HCT116 (cell line): ENCODE data around the gene METTL2B. TPM values are rescaled to one million over a fixed set of nuclear protein-coding genes. Genes with fewer than 3 reads are reported as not detected.

Source experiments
- ATAC-seq: fragments of 200-7000 bp; cut with Tn5 transposase; 2 replicates; pipeline ENCODE4 v1.9.1; 2020; ENCODE audit warnings: mild to moderate bottlenecking, moderate library complexity
- BruUV-seq: library from RNA; stranded (reverse); fragments of 400-500 nt; replicated peaks from 2 replicates; lab custom pipeline; 2021; lab: Mats Ljungman, UMichigan
- CTCF ChIA-PET: fragments of 300-600 bp; sonication (Branson Sonifier 250); formaldehyde crosslinking; loops from one replicate; lab custom pipeline; 2021; ENCODE audit warnings: antibody characterized with exemption; lab: Charles Lee
- POLR2A ChIA-PET: fragments of 300-600, 350-600 bp; sonication (Branson Sonifier 250); formaldehyde crosslinking; loops from one replicate; lab custom pipeline; 2021; ENCODE audit warnings: antibody characterized with exemption; lab: Charles Lee
- RAD21 ChIA-PET, 2 experiments: fragments of 300-600 bp; sonication (Branson Sonifier 250); formaldehyde crosslinking; loops; one replicate each; lab custom pipeline; 2023; ENCODE audit warnings: low total read pairs in 2 of 2; ENCODE audit not compliant: uncharacterized antibody in 2 of 2, unreplicated experiment in 2 of 2, low non-redundant PET in 1 of 2; lab: Charles Lee
- DNase-seq: peaks from one replicate; pipeline ENCODE4 v3.0.0-alpha.2; 2010; ENCODE audit warnings: low read depth, low spot score
- H2AFZ ChIP-seq: fragments of 200-600 bp; shearing (Covaris generic), sonication (generic); 2 replicates; pipeline ENCODE4 v1.6.1; 2017; ENCODE audit warnings: low read depth, mixed run types, mixed read lengths, antibody characterized with exemption, low read length; ENCODE audit not compliant: poor library complexity, severe bottlenecking
- H3K27ac ChIP-seq: 2 replicates; pipeline ENCODE4 v1.5.1; 2012; ENCODE audit warnings: low read depth, low read length
- H3K27me3 ChIP-seq: fragments of 200-600 bp; sonication (generic); 2 replicates; pipeline ENCODE4 v1.6.1; 2016; ENCODE audit warnings: mixed run types, low read length, mixed read lengths; ENCODE audit not compliant: insufficient read depth
- H3K36me3 ChIP-seq, 2 experiments: fragments of 200-500 bp in 1 of 2; fragments of 200-600 bp in 1 of 2; sonication (Bioruptor generic) in 1 of 2; sonication (generic) in 1 of 2; 2 replicates each; pipeline versions ENCODE4 v1.5.1 to v1.6.1; 2014 to 2016; ENCODE audit warnings: low read length in 2 of 2, inconsistent platforms in 1 of 2, mixed read lengths in 1 of 2, mixed run types in 1 of 2; ENCODE audit not compliant: insufficient read depth in 2 of 2, control insufficient read depth in 1 of 2
- H3K4me1 ChIP-seq, 2 experiments: fragments of 200-600 bp in 1 of 2; sonication (generic) in 1 of 2; 2 replicates each; pipeline versions ENCODE4 v1.5.1 to v1.6.1; 2012 to 2017; ENCODE audit warnings: low read length in 2 of 2, inconsistent platforms in 1 of 2, mild to moderate bottlenecking in 1 of 2, mixed read lengths in 1 of 2, mixed run types in 1 of 2, moderate library complexity in 1 of 2; ENCODE audit not compliant: insufficient read depth in 2 of 2, control insufficient read depth in 1 of 2
- H3K4me2 ChIP-seq: fragments of 200-600 bp; sonication (generic); 2 replicates; pipeline ENCODE4 v1.6.1; 2017; ENCODE audit warnings: mixed run types, low read length, mixed read lengths
- H3K4me3 ChIP-seq, 2 experiments: fragments of 200-600 bp in 1 of 2; sonication (generic) in 1 of 2; replicated peaks in 1 of 2; 2 replicates each; pipeline ENCODE4 v1.5.1; 2011 to 2016; ENCODE audit warnings: low read length in 2 of 2, control low read depth in 1 of 2, low read depth in 1 of 2, mild to moderate bottlenecking in 1 of 2, mixed read lengths in 1 of 2, mixed run types in 1 of 2
- H3K79me2 ChIP-seq: fragments of 200-600 bp; sonication (generic); 2 replicates; pipeline ENCODE4 v1.6.1; 2017; ENCODE audit warnings: mild to moderate bottlenecking, mixed run types, low read length, moderate library complexity, mixed read lengths; ENCODE audit not compliant: insufficient read depth
- H3K9ac ChIP-seq: fragments of 200-600 bp; sonication (generic); 2 replicates; pipeline ENCODE4 v1.6.1; 2016; ENCODE audit warnings: low read length, mixed read lengths
- H3K9me2 ChIP-seq: fragments of 200-600 bp; sonication (generic), shearing (Covaris generic); 2 replicates; pipeline ENCODE4 v1.6.1; 2017; ENCODE audit warnings: mixed run types, mild to moderate bottlenecking, moderate library complexity; ENCODE audit not compliant: insufficient read depth
- H3K9me3 ChIP-seq, 2 experiments: fragments of 200-500 bp in 1 of 2; fragments of 200-600 bp in 1 of 2; sonication (Bioruptor generic) in 1 of 2; sonication (generic) in 1 of 2; 2 replicates each; pipeline ENCODE4 v1.6.1; 2014 to 2017; ENCODE audit warnings: low read length in 2 of 2, mixed read lengths in 2 of 2, inconsistent platforms in 1 of 2, low read depth in 1 of 2, mild to moderate bottlenecking in 1 of 2, mixed run types in 1 of 2, moderate library complexity in 1 of 2; ENCODE audit not compliant: control insufficient read depth in 1 of 2, insufficient read depth in 1 of 2
- H4K20me1 ChIP-seq: fragments of 200-600 bp; sonication (generic), shearing (Covaris generic); 2 replicates; pipeline ENCODE4 v1.6.1; 2017; ENCODE audit warnings: mixed run types, mild to moderate bottlenecking, moderate library complexity; ENCODE audit not compliant: insufficient read depth
- ATF3 ChIP-seq: IDR thresholded peaks from 2 replicates; pipeline ENCODE4 v1.6.1; 2012
- CTCF ChIP-seq, 3 experiments: fragments of 200-600 bp in 1 of 3; sonication (generic) in 1 of 3; IDR thresholded peaks in 2 of 3; conservative IDR thresholded peaks in 1 of 3; 2 replicates each; pipeline ENCODE4 v1.5.1; 2012 to 2017; ENCODE audit warnings: low read depth in 2 of 3, low read length in 2 of 3, antibody characterized with exemption in 1 of 3, borderline replicate concordance in 1 of 3, control low read depth in 1 of 3, mild to moderate bottlenecking in 1 of 3, mixed read lengths in 1 of 3, mixed run types in 1 of 3, moderate library complexity in 1 of 3; ENCODE audit not compliant: insufficient read depth in 1 of 3
- EGR1 ChIP-seq: IDR thresholded peaks from 2 replicates; pipeline ENCODE4 v1.6.1; 2012; ENCODE audit warnings: low read depth
- ELF1 ChIP-seq: IDR thresholded peaks from 2 replicates; pipeline ENCODE4 v1.6.1; 2012; ENCODE audit warnings: low read depth, borderline replicate concordance
- EZH2phosphoT487 ChIP-seq: fragments of 200-600 bp; IDR thresholded peaks from 2 replicates; pipeline ENCODE4 v1.6.1; 2018; ENCODE audit warnings: antibody characterized with exemption, borderline replicate concordance
- FOSL1 ChIP-seq: IDR thresholded peaks from 2 replicates; pipeline ENCODE4 v1.6.1; 2012; ENCODE audit warnings: low read depth
- JUND ChIP-seq: IDR thresholded peaks from 2 replicates; pipeline ENCODE4 v1.6.1; 2012
- MAX ChIP-seq: IDR thresholded peaks from 2 replicates; pipeline ENCODE4 v1.6.1; 2012
- POLR2A ChIP-seq: IDR thresholded peaks from 2 replicates; pipeline ENCODE4 v1.7.0; 2011; ENCODE audit warnings: borderline replicate concordance; ENCODE audit not compliant: insufficient read depth, insufficient read length; ENCODE audit errors: extremely low read depth
- POLR2AphosphoS5 ChIP-seq: IDR thresholded peaks from 2 replicates; pipeline ENCODE4 v1.6.1; 2011; ENCODE audit warnings: mild to moderate bottlenecking, low read depth, low read length, moderate library complexity
- RAD21 ChIP-seq: IDR thresholded peaks from 2 replicates; pipeline ENCODE4 v1.6.1; 2012; ENCODE audit warnings: low read depth, mild to moderate bottlenecking
- REST ChIP-seq: IDR thresholded peaks from 2 replicates; pipeline ENCODE4 v1.6.1; 2012; ENCODE audit warnings: low read depth
- SIN3A ChIP-seq: IDR thresholded peaks from 2 replicates; pipeline ENCODE4 v1.6.1; 2012; ENCODE audit warnings: low read depth
- SP1 ChIP-seq: IDR thresholded peaks from 2 replicates; pipeline ENCODE4 v1.6.1; 2012; ENCODE audit warnings: low read depth
- SRF ChIP-seq: IDR thresholded peaks from 2 replicates; pipeline ENCODE4 v1.6.1; 2012; ENCODE audit warnings: low read depth
- TCF7L2 ChIP-seq: IDR thresholded peaks from 2 replicates; pipeline ENCODE4 v1.7.0; 2011; ENCODE audit warnings: borderline replicate concordance, inconsistent platforms; ENCODE audit not compliant: insufficient read depth, insufficient read length; ENCODE audit errors: extremely low read depth
- YY1 ChIP-seq: IDR thresholded peaks from 2 replicates; pipeline ENCODE4 v1.6.1; 2011; ENCODE audit warnings: low read length, low read depth, moderate library complexity, mild to moderate bottlenecking; ENCODE audit not compliant: insufficient replicate concordance; ENCODE audit errors: extremely low read depth
- ZBTB33 ChIP-seq: IDR thresholded peaks from 2 replicates; pipeline ENCODE4 v1.6.1; 2011; ENCODE audit warnings: mild to moderate bottlenecking, low read length, moderate library complexity; ENCODE audit not compliant: insufficient replicate concordance; ENCODE audit errors: extremely low read depth
- ZFX ChIP-seq: fragments of 450-650 bp; IDR thresholded peaks from 2 replicates; pipeline ENCODE4 v1.6.1; 2017
- ZNF274 ChIP-seq: fragments of 200-500 bp; sonication (Bioruptor generic); IDR thresholded peaks from 2 replicates; pipeline ENCODE4 v1.6.1; 2014; ENCODE audit warnings: mild to moderate bottlenecking, low read depth, low read length, inconsistent platforms
- intact Hi-C: fragments of 100-400 bp; cut with micrococcal nuclease; formaldehyde crosslinking; loops from 2 replicates; pipeline ENCODE4 v1.10.0; 2022
- total RNA-seq: library from RNA; stranded (reverse); gene quantifications from one replicate; pipeline ENCODE4 v1.2.1, GENCODE V29; 2021; ENCODE audit not compliant: unreplicated experiment

Gene METTL2B
- total RNA-seq, 1 experiment from 2014 or later: 45.7 TPM

GRCh38 chr7:128550920-128551319 lies 74.4 kb downstream of the METTL2B start:
- ChIA-PET CTCF (no interaction called here), POLR2A (no interaction called here), RAD21 (no interaction called here)
- peaks cover 38% of the 10 kb centered on the region for H3K79me2 ChIP-seq
- no peak overlapping the region for H3K9ac ChIP-seq
- ATAC-seq: no peak
- no peaks in the 10 kb centered on the region for H3K9me2 ChIP-seq
- no peaks in the 10 kb centered on the region for H3K9me3 ChIP-seq
- no peak overlapping the region for H3K4me3 ChIP-seq
- no TSS peak for BruUV-seq
- no peak for DNase-seq
- H2AFZ ChIP-seq: no peak overlapping the region
- no peak overlapping the region for H3K4me2 ChIP-seq
- H3K36me3 ChIP-seq: peaks cover 0 to 9% of the 10 kb centered on the region in 2 experiments; a peak in 2 of 4 replicates
- no peaks in the 10 kb centered on the region for H3K4me1 ChIP-seq
- no peaks in the 10 kb centered on the region for H3K27me3 ChIP-seq
- no peak for TF ChIP-seq JUND
- no peak for TF ChIP-seq ZBTB33
- no peak for TF ChIP-seq ATF3
- TF ChIP-seq SRF: no peak
- no peak for TF ChIP-seq MAX
- no peak for TF ChIP-seq RAD21
- no peak for TF ChIP-seq FOSL1
- TF ChIP-seq REST: no peak
- TF ChIP-seq EGR1: no peak
- TF ChIP-seq TCF7L2: no peak
- no peak for TF ChIP-seq ZNF274
- no peak for TF ChIP-seq SIN3A
- no peak for TF ChIP-seq SP1
- no peak for TF ChIP-seq YY1
- no peak for TF ChIP-seq POLR2AphosphoS5
- TF ChIP-seq ELF1: no peak
- no peak for TF ChIP-seq POLR2A
- no peak for TF ChIP-seq ZFX
- TF ChIP-seq CTCF (IDR thresholded peaks at IDR 0.05 in 2 of 3, conservative IDR thresholded peaks at IDR 0.05 in 1 of 3; ENCODE audit: borderline replicate concordance in 1 of 3, insufficient read depth in 1 of 3, low read depth in 2 of 3, low read length in 2 of 3): no peak
- no peak for TF ChIP-seq EZH2phosphoT487
- no peak overlapping the region for H3K27ac ChIP-seq
- intact Hi-C loops: no loop called here
- H4K20me1 ChIP-seq: no peaks in the 10 kb centered on the region
